H1 (cell line): ENCODE results near the gene XCL1. TPM values are rescaled to one million over a fixed set of nuclear protein-coding genes. Genes with fewer than 3 reads are reported as not detected.

Experiments
- CTCF ChIA-PET: fragments of 300-600 bp; sonication (Branson Sonifier 250); formaldehyde crosslinking; loops from one replicate; lab custom pipeline; 2021; ENCODE audit not compliant: partially characterized antibody; lab: Charles Lee
- POLR2A ChIA-PET: fragments of 300-600 bp; sonication (Branson Sonifier 250); formaldehyde crosslinking; loops from one replicate; lab custom pipeline; 2021; ENCODE audit warnings: inconsistent platforms; ENCODE audit not compliant: partially characterized antibody; lab: Charles Lee
- DNase-seq, 2 experiments: peaks; one replicate each; pipeline versions ENCODE4 v3.0.0 to v3.0.0-alpha.2; 2010 to 2022; ENCODE audit warnings: low spot score in 2 of 2, low read depth in 1 of 2, mixed read lengths in 1 of 2
- FAIRE-seq: peaks from 2 replicates; lab custom pipeline; 2011; peaks lifted over from hg19 to GRCh38; lab: Jason Lieb, UNC
- H2AFZ ChIP-seq: 2 replicates; pipeline ENCODE4 v1.8.1; 2012; ENCODE audit warnings: low read length, inconsistent platforms
- H2AK5ac ChIP-seq: 2 replicates; pipeline ENCODE4 v1.6.1; 2013; ENCODE audit warnings: low read depth, low read length
- H2BK120ac ChIP-seq: replicated peaks from 2 replicates; pipeline ENCODE3; 2013; ENCODE audit warnings: low read depth, low read length, inconsistent platforms
- H2BK12ac ChIP-seq: 2 replicates; pipeline ENCODE4 v1.6.1; 2013; ENCODE audit warnings: low read depth, low read length
- H2BK15ac ChIP-seq: 2 replicates; pipeline ENCODE4 v1.6.1; 2013; ENCODE audit warnings: low read length
- H2BK20ac ChIP-seq: 2 replicates; pipeline ENCODE4 v1.6.1; 2013; ENCODE audit warnings: low read length
- H2BK5ac ChIP-seq: 2 replicates; pipeline ENCODE4 v1.6.1; 2013; ENCODE audit warnings: low read depth, low read length
- H3K14ac ChIP-seq: 2 replicates; pipeline ENCODE4 v1.6.1; 2013; ENCODE audit warnings: inconsistent platforms; ENCODE audit not compliant: insufficient read length
- H3K18ac ChIP-seq: 2 replicates; pipeline ENCODE4 v1.6.1; 2013; ENCODE audit warnings: low read length; ENCODE audit errors: extremely low read depth
- H3K23ac ChIP-seq: 2 replicates; pipeline ENCODE4 v1.6.1; 2013; ENCODE audit warnings: inconsistent platforms; ENCODE audit not compliant: insufficient read length
- H3K23me2 ChIP-seq: 2 replicates; pipeline ENCODE4 v1.6.1; 2013; ENCODE audit warnings: low read depth, low read length
- H3K27ac ChIP-seq: 2 replicates; pipeline ENCODE4 v1.6.1; 2011; ENCODE audit warnings: low read depth, low read length, inconsistent platforms
- H3K27me3 ChIP-seq, 4 experiments: replicated peaks in 1 of 4; 1 replicate in 1 of 4; 2 replicates in 3 of 4; pipeline versions ENCODE4 v1.6.1 to v1.8.1; 2011 to 2013; ENCODE audit warnings: low read length in 3 of 4, mild to moderate bottlenecking in 3 of 4, inconsistent platforms in 2 of 4, mixed read lengths in 2 of 4, moderate library complexity in 1 of 4; ENCODE audit not compliant: control insufficient read depth in 3 of 4, insufficient read depth in 3 of 4; ENCODE audit errors: extremely low read depth in 1 of 4
- H3K36me3 ChIP-seq, 4 experiments: 2 replicates each; pipeline versions ENCODE4 v1.6.1 to v1.8.1; 2011 to 2013; ENCODE audit warnings: mild to moderate bottlenecking in 4 of 4, low read length in 3 of 4, moderate library complexity in 2 of 4, control low read depth in 1 of 4, inconsistent platforms in 1 of 4; ENCODE audit not compliant: insufficient read depth in 4 of 4, control insufficient read depth in 2 of 4
- H3K4ac ChIP-seq: replicated peaks from 2 replicates; pipeline ENCODE3; 2013; ENCODE audit warnings: low read length, low read depth, mixed read lengths, inconsistent platforms; ENCODE audit not compliant: insufficient read length
- H3K4me1 ChIP-seq, 4 experiments: replicated peaks in 1 of 4; 1 replicate in 1 of 4; 2 replicates in 3 of 4; pipeline versions ENCODE4 v1.6.1 to v1.8.1; 2011 to 2013; ENCODE audit warnings: low read length in 3 of 4, inconsistent platforms in 2 of 4, mixed read lengths in 1 of 4; ENCODE audit not compliant: insufficient read depth in 4 of 4, control insufficient read depth in 3 of 4
- H3K4me2 ChIP-seq, 2 experiments: 2 replicates each; pipeline versions ENCODE4 v1.6.1 to v1.8.1; 2011 to 2013; ENCODE audit warnings: low read depth in 2 of 2, low read length in 2 of 2, control low read depth in 1 of 2, inconsistent platforms in 1 of 2, mild to moderate bottlenecking in 1 of 2; ENCODE audit not compliant: insufficient read depth in 1 of 2
- H3K4me3 ChIP-seq, 4 experiments: fragments of 200-600, 300-600 bp in 1 of 4; sonication (generic), shearing (Covaris generic), sonication (Bioruptor Twin) in 1 of 4; 2 replicates each; pipeline versions ENCODE4 v1.5.1 to v1.8.1; 2011 to 2016; ENCODE audit warnings: low read length in 4 of 4, low read depth in 3 of 4, control low read depth in 2 of 4, inconsistent platforms in 2 of 4, mild to moderate bottlenecking in 2 of 4, mixed read lengths in 1 of 4, moderate library complexity in 1 of 4; ENCODE audit not compliant: insufficient read depth in 2 of 4; ENCODE audit errors: extremely low read depth in 1 of 4
- H3K56ac ChIP-seq: replicated peaks from 2 replicates; pipeline ENCODE3; 2013; ENCODE audit warnings: low read depth, mild to moderate bottlenecking, mixed read lengths, low read length, inconsistent platforms; ENCODE audit not compliant: insufficient read length
- H3K79me1 ChIP-seq: 2 replicates; pipeline ENCODE4 v1.6.1; 2013; ENCODE audit warnings: low read depth, low read length, control low read depth
- H3K79me2 ChIP-seq, 2 experiments: 2 replicates each; pipeline versions ENCODE4 v1.6.1 to v1.8.1; 2012 to 2013; ENCODE audit warnings: low read length in 2 of 2, mild to moderate bottlenecking in 2 of 2, inconsistent platforms in 1 of 2; ENCODE audit not compliant: insufficient read depth in 2 of 2, control insufficient read depth in 1 of 2
- H3K9ac ChIP-seq, 4 experiments: replicated peaks in 1 of 4; 1 replicate in 1 of 4; 2 replicates in 3 of 4; pipeline versions ENCODE4 v1.6.1 to v1.8.1; 2011 to 2013; ENCODE audit warnings: low read depth in 3 of 4, low read length in 3 of 4, control low read depth in 2 of 4, mild to moderate bottlenecking in 2 of 4, moderate library complexity in 2 of 4, inconsistent platforms in 1 of 4; ENCODE audit errors: extremely low read depth in 1 of 4
- H3K9me3 ChIP-seq, 2 experiments: 2 replicates each; pipeline versions ENCODE4 v1.6.1 to v1.8.1; 2012 to 2013; ENCODE audit warnings: mild to moderate bottlenecking in 2 of 2, moderate library complexity in 2 of 2, control low read depth in 1 of 2, inconsistent platforms in 1 of 2, low read depth in 1 of 2, low read length in 1 of 2, mixed read lengths in 1 of 2; ENCODE audit not compliant: insufficient read depth in 2 of 2
- H4K20me1 ChIP-seq, 2 experiments: replicated peaks in 1 of 2; 2 replicates each; pipeline versions ENCODE3 to v1.8.1; 2011 to 2013; ENCODE audit warnings: inconsistent platforms in 2 of 2, low read length in 2 of 2, mild to moderate bottlenecking in 1 of 2; ENCODE audit not compliant: insufficient read depth in 2 of 2, control insufficient read depth in 1 of 2
- H4K5ac ChIP-seq: 2 replicates; pipeline ENCODE4 v1.6.1; 2013; ENCODE audit warnings: low read length, low read depth, mixed read lengths, inconsistent platforms; ENCODE audit not compliant: insufficient read length
- H4K8ac ChIP-seq: 2 replicates; pipeline ENCODE4 v1.8.0; 2013; ENCODE audit warnings: mild to moderate bottlenecking, moderate library complexity, low read length, inconsistent platforms; ENCODE audit not compliant: insufficient read depth; ENCODE audit errors: extremely low read depth
- H4K91ac ChIP-seq: replicated peaks from 2 replicates; pipeline ENCODE3; 2013; ENCODE audit warnings: low read length, mixed read lengths, inconsistent platforms; ENCODE audit not compliant: insufficient read length
- CBX5 ChIP-seq: fragments of 300-800, 300-1000 bp; sonication (generic); IDR thresholded peaks from 2 replicates; pipeline ENCODE4 v1.7.1; 2016; ENCODE audit warnings: antibody characterized with exemption, low read length, low read depth
- CBX8 ChIP-seq: fragments of 300-800, 300-1000 bp; sonication (generic); IDR thresholded peaks from 2 replicates; pipeline ENCODE4 v1.7.1; 2016; ENCODE audit warnings: low read depth, low read length, borderline replicate concordance
- CTBP2 ChIP-seq: IDR thresholded peaks from 2 replicates; pipeline ENCODE4 v1.7.0; 2011; ENCODE audit warnings: borderline replicate concordance, mild to moderate bottlenecking, moderate library complexity, mixed read lengths, low read length; ENCODE audit not compliant: insufficient read depth, insufficient read length
- EZH2 ChIP-seq: fragments of 200-600 bp; sonication (generic); IDR thresholded peaks from 2 replicates; pipeline ENCODE4 v1.7.1; 2012; ENCODE audit warnings: low read depth, mild to moderate bottlenecking, moderate library complexity, low read length, inconsistent platforms; ENCODE audit not compliant: severe bottlenecking
- HDAC2 ChIP-seq, 2 experiments: fragments of 300-600 bp in 1 of 2; sonication (generic) in 1 of 2; IDR thresholded peaks; 2 replicates each; pipeline ENCODE4 v1.6.1; 2011 to 2012; ENCODE audit warnings: low read depth in 2 of 2, low read length in 2 of 2, mild to moderate bottlenecking in 2 of 2, moderate library complexity in 2 of 2, borderline replicate concordance in 1 of 2, inconsistent platforms in 1 of 2
- NANOG ChIP-seq: IDR thresholded peaks from 2 replicates; pipeline ENCODE4 v1.6.1; 2011; ENCODE audit warnings: low read length, low read depth, mild to moderate bottlenecking, inconsistent platforms; ENCODE audit not compliant: insufficient read depth, poor library complexity, severe bottlenecking
- NRF1 ChIP-seq: IDR thresholded peaks from 2 replicates; pipeline ENCODE4 v1.6.1; 2011; ENCODE audit warnings: mild to moderate bottlenecking, low read depth, low read length, improper control_type of control experiment
- POLR2A ChIP-seq, 2 experiments: IDR thresholded peaks; 1 replicate in 1 of 2; 2 replicates in 1 of 2; pipeline ENCODE4 v1.6.1; 2011; ENCODE audit warnings: low read depth in 2 of 2, low read length in 2 of 2, mild to moderate bottlenecking in 2 of 2; ENCODE audit errors: control extremely low read depth in 1 of 2
- polyA plus RNA-seq, 7 experiments: library from polyadenylated mRNA; depleted of rRNA in 3 of 7; stranded (reverse) in 5 of 7; unstranded in 2 of 7; fragments of >200 nt in 5 of 7; fragments of 200-250 nt in 2 of 7; gene quantifications; 1 replicate in 5 of 7; 2 replicates in 1 of 7; 4 replicates in 1 of 7; pipeline versions ENCODE4 v1.2.1 to v1.2.3, GENCODE V29; 2011 to 2013; ENCODE audit warnings: missing spikeins in 2 of 7, mixed read lengths in 2 of 7
- total RNA-seq: library from RNA; stranded (reverse); fragmentation: NEBNext Ultra II Directional; extraction: Animal tissue kit (Norgen Biotek cat#: 25700); gene quantifications from 2 replicates; pipeline ENCODE4 v1.2.1, GENCODE V29; 2021
- TF ChIP-seq, protein P1 (sequence below): IDR thresholded peaks from 2 replicates; pipeline ENCODE4 v1.6.1; 2011; ENCODE audit warnings: low read depth, mild to moderate bottlenecking, low read length; ENCODE audit not compliant: insufficient read depth

Gene XCL1
- total and polyA plus RNA-seq, 2 of the 8 experiments (the other 6 are each of a cell fraction or from before 2014, with no cell fraction given) = 0.39 to 0.63 TPM

DNA sequence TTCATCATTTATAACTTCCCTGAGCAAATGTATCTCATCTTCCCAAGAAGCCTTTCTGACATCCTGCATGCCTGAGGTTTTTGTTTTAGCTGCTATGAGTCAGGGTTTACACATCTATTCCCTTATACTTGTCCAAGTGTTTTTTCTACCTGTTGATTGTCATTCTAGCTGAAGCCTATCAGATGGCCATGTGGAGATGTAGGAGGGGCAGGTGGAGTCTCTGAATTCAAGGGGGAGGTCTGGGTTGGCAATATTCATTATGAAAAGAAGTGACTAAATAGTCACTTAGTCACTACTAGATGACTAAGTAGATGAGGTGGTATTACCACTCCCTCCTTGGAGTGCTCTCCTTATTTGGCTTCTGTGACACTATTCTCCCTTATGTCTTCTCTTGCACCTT, 52.4 kb downstream of the XCL1 start:
- no peak for DNase-seq
- Histone ChIP-seq H3K27me3 (no peaks in the 10 kb centered on the region; a peak in 1 of 7 replicates), H3K18ac (no peak overlapping the region), H2AFZ (no peak overlapping the region), H2BK120ac (no peak overlapping the region), H2BK12ac (no peak overlapping the region), H4K8ac (no peak overlapping the region), H2BK20ac (no peak overlapping the region), H3K4ac (no peak overlapping the region), H3K23ac (no peak overlapping the region), H3K56ac (no peak overlapping the region), H3K27ac (no peak overlapping the region), H4K20me1 (no peaks in the 10 kb centered on the region), H3K36me3 (no peaks in the 10 kb centered on the region), H3K79me1 (no peaks in the 10 kb centered on the region), H4K91ac (no peak overlapping the region), H3K23me2 (no peaks in the 10 kb centered on the region; the same call in 1 of the 2 replicates), H3K79me2 (no peaks in the 10 kb centered on the region), H2BK15ac (no peak overlapping the region), H3K4me1 (no peaks in the 10 kb centered on the region), H3K4me3 (no peak overlapping the region), H3K9ac (no peak overlapping the region), H3K14ac (no peak overlapping the region), H2BK5ac (no peak overlapping the region), H4K5ac (no peak overlapping the region), H3K9me3 (no peaks in the 10 kb centered on the region)
- FAIRE-seq = no peak
- ChIA-PET CTCF (interaction anchor here (0.7 to 1.5 kb wide), 2 partner anchors 9 to 26 kb away, joined by 5 to 11 read pairs; no protein-coding TSS in a partner anchor), POLR2A (no interaction called here)
- TF ChIP-seq CTBP2 = no peak
- no peak for TF ChIP-seq NRF1
- TF ChIP-seq NANOG = no peak
- TF ChIP-seq, protein P1, sequence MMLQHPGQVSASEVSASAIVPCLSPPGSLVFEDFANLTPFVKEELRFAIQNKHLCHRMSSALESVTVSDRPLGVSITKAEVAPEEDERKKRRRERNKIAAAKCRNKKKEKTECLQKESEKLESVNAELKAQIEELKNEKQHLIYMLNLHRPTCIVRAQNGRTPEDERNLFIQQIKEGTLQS = no peak
- TF ChIP-seq HDAC2 (IDR thresholded peaks at IDR 0.05; ENCODE audit: borderline replicate concordance in 1 of 2, low read depth in 2 of 2, low read length in 2 of 2) = no peak
- TF ChIP-seq EZH2 = no peak
- no peak for TF ChIP-seq CBX5
- no peak for TF ChIP-seq CBX8
- no peak for TF ChIP-seq POLR2A (IDR thresholded peaks at IDR 0.05; ENCODE audit: control extremely low read depth in 1 of 2, low read depth in 2 of 2, low read length in 2 of 2)
- TF ChIP-seq, all 59 proteins: peak for 0
- Histone ChIP-seq H2AK5ac (no peak overlapping the region), H3K4me2 (no peak overlapping the region)
